ENCODE results near the gene NBEA.
A peak's percentile ranks its signal among the peaks of the same experiment; 100 is the strongest.
"Not testable (repeated sequence)": the region's sequence is repeated elsewhere in the genome, so short reads cannot be mapped to it uniquely, and the experiment has no call there.

Gene NBEA

GRCh38 chr13:35672611-35673010, 730.5 kb downstream of the NBEA start:
- DNase-seq (ENCODE audit: low read depth): no peak

- no peak for DNase-seq (ENCODE audit: low read depth)
These were observed 733.6 kb downstream of the NBEA start for GRCh38 chr13:35675651-35676050.

- not testable (repeated sequence) for DNase-seq (ENCODE audit: low read depth)
These were observed 735.8 kb downstream of the NBEA start for GRCh38 chr13:35677863-35678262.

- DNase-seq (ENCODE audit: low read depth): no peak
These were observed 739.6 kb downstream of the NBEA start for GRCh38 chr13:35681685-35682084.

GRCh38 chr13:35684432-35684831, 742.4 kb downstream of the NBEA start:
- no peak for DNase-seq (ENCODE audit: low read depth)

- DNase-seq (ENCODE audit: low read depth): no peak
These were observed 745.3 kb downstream of the NBEA start for GRCh38 chr13:35687336-35687735.

GRCh38 chr13:35690581-35691207, 748.6 kb downstream of the NBEA start:
- peak; percentile 1 for DNase-seq (ENCODE audit: low read depth)

- no peak for DNase-seq (ENCODE audit: low read depth)
These were observed 751.2 kb downstream of the NBEA start for GRCh38 chr13:35693134-35693784.

GRCh38 chr13:35694031-35694430, 752.0 kb downstream of the NBEA start:
- no peak for DNase-seq (ENCODE audit: low read depth)

GRCh38 chr13:35694549-35695447, 752.7 kb downstream of the NBEA start:
- no peak for DNase-seq (ENCODE audit: low read depth)

- no peak for DNase-seq (ENCODE audit: low read depth)
These were observed 753.3 kb downstream of the NBEA start for GRCh38 chr13:35695448-35695770.

GRCh38 chr13:35697186-35697730, 755.2 kb downstream of the NBEA start:
- no peak for DNase-seq (ENCODE audit: low read depth)

- DNase-seq (ENCODE audit: low read depth): no peak
These were observed 757.0 kb downstream of the NBEA start for GRCh38 chr13:35698911-35699576.

- no peak for DNase-seq (ENCODE audit: low read depth)
These were observed 757.9 kb downstream of the NBEA start for GRCh38 chr13:35699825-35700510.

- no peak for DNase-seq (ENCODE audit: low read depth)
These were observed 758.6 kb downstream of the NBEA start for GRCh38 chr13:35700671-35701070.

- DNase-seq (ENCODE audit: low read depth): no peak
These were observed 760.2 kb downstream of the NBEA start for GRCh38 chr13:35702316-35702715.

- DNase-seq (ENCODE audit: low read depth): no peak
These were observed 761.0 kb downstream of the NBEA start for GRCh38 chr13:35703061-35703460.

GRCh38 chr13:35704331-35704730, 762.3 kb downstream of the NBEA start:
- DNase-seq (ENCODE audit: low read depth): no peak

GRCh38 chr13:35706281-35706680, 764.2 kb downstream of the NBEA start:
- no peak for DNase-seq (ENCODE audit: low read depth)

GRCh38 chr13:35706721-35707120, 764.7 kb downstream of the NBEA start:
- DNase-seq (ENCODE audit: low read depth): no peak

- no peak for DNase-seq (ENCODE audit: low read depth)
These were observed 769.8 kb downstream of the NBEA start for GRCh38 chr13:35711909-35712308.
